Measurements from ENCODE around the gene NGLY1.

NGLY1 gene

DNA sequence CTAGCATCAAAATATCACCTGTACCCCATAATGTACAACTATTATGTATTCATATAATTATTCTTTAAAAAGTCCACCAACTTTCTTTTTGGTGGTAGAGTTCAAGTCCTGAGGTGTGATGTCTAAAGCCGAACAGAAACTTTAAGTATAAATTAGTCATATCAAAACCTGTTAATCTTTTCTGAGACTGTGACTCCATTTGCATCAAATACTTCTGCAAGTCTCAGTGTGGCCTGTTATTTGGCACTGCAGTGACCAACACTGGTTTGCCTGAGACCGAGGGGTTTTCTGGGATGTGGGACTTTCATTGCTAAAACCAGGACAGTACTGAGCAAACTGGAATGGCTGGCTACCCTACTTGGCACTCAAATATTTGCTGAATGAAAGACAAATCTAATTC lies 7.3 kb downstream of the NGLY1 start:
- Histone ChIP-seq H3K36me3 (peaks cover 36% of the 10 kb centered on the region), H3K9me3 (ENCODE audit: severe bottlenecking) (peaks cover 2% of the 10 kb centered on the region), H3K27ac (no peak overlapping the region), H3K27me3 (ENCODE audit: insufficient read depth, low read depth, severe bottlenecking) (no peaks in the 10 kb centered on the region), H3K4me3 (ENCODE audit: low read depth, low read length) (no peak overlapping the region)
- TF ChIP-seq, protein P1, sequence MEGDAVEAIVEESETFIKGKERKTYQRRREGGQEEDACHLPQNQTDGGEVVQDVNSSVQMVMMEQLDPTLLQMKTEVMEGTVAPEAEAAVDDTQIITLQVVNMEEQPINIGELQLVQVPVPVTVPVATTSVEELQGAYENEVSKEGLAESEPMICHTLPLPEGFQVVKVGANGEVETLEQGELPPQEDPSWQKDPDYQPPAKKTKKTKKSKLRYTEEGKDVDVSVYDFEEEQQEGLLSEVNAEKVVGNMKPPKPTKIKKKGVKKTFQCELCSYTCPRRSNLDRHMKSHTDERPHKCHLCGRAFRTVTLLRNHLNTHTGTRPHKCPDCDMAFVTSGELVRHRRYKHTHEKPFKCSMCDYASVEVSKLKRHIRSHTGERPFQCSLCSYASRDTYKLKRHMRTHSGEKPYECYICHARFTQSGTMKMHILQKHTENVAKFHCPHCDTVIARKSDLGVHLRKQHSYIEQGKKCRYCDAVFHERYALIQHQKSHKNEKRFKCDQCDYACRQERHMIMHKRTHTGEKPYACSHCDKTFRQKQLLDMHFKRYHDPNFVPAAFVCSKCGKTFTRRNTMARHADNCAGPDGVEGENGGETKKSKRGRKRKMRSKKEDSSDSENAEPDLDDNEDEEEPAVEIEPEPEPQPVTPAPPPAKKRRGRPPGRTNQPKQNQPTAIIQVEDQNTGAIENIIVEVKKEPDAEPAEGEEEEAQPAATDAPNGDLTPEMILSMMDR (IDR thresholded peaks at IDR 0.05; ENCODE audit: low read depth, low read length) = no peak
- no peak for DNase-seq

DNA sequence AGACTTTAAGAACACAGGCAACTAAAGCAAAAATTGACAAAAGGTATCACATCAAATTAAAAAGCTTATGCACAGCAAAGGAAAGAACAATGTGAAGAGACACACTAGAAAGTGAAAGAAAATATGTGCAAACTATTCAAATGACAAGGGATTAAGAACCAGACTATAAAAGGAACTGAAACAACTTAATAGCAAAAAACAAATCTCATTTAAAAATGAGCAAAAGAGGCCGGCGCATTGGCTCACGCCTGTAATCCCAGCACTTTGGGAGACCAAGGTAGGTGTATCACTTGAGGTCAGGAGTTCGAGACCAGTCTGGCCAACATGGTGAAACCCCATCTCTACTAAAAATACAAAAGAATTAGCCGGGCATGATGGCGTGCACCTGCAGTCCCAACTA lies 14.4 kb downstream of the NGLY1 start:
- TF ChIP-seq, protein P1 (IDR thresholded peaks at IDR 0.05; ENCODE audit: low read depth, low read length) = no peak
- Histone ChIP-seq H3K36me3 (peaks cover 3% of the 10 kb centered on the region), H3K27me3 (ENCODE audit: insufficient read depth, low read depth, severe bottlenecking) (no peaks in the 10 kb centered on the region), H3K9me3 (ENCODE audit: severe bottlenecking) (peaks cover 2% of the 10 kb centered on the region), H3K27ac (no peak overlapping the region), H3K4me3 (ENCODE audit: low read depth, low read length) (no peak overlapping the region)
- DNase-seq = no peak

DNA sequence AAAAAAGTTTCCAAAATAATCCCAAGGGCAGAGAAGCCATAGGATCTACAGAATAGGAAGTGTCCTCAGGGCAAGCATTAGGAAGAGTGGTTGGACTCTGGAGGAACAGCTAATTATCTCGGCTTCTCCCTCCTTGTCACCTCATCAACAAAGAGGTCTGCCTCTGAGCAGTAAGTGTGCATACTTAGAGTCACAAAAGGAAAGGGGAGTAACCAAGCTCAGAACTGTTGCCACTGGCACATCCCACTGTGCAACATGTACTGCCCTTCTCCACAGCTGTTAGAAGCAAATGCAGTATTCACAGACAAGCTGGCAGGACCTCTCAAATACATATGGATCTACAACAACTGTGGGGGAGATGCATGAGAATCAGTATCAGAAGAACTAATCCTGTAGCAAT lies 31.5 kb downstream of the NGLY1 start:
- peaks cover 16% of the 10 kb centered on the region for H3K36me3 ChIP-seq

DNA sequence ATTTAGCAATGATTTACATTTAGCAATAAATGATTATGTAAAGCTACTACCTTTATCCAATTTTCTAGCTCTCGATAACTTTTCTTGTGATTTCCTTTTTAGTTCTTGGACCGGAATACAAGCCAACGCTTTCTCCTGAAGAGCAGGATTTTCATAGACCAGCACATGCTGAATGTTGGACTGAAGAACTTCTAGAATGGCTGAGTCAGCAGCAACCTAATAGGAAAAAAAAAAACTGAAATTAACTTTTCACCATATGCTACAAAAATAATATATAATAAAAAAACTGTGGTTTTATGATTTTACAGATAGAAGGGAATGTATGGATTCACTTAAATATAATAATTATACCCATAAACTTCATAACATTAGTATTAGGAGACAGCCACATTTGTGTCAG lies 32.2 kb downstream of the NGLY1 start:
- no peak for DNase-seq
- H3K36me3 ChIP-seq = peaks cover 16% of the 10 kb centered on the region
- no peaks in the 10 kb centered on the region for H3K9me3 ChIP-seq (ENCODE audit: severe bottlenecking)
- H3K27me3 ChIP-seq (ENCODE audit: insufficient read depth, low read depth, severe bottlenecking) = no peaks in the 10 kb centered on the region
- TF ChIP-seq, protein P1 (IDR thresholded peaks at IDR 0.05; ENCODE audit: low read depth, low read length) = no peak
- no peak overlapping the region for H3K27ac ChIP-seq
- no peak overlapping the region for H3K4me3 ChIP-seq (ENCODE audit: low read depth, low read length)

More for the DNA sequence above, 31.5 kb downstream of the NGLY1 start:
- TF ChIP-seq, protein P1 (IDR thresholded peaks at IDR 0.05; ENCODE audit: low read depth, low read length) = no peak
- Histone ChIP-seq H3K27ac (no peak overlapping the region), H3K9me3 (ENCODE audit: severe bottlenecking) (no peaks in the 10 kb centered on the region), H3K4me3 (ENCODE audit: low read depth, low read length) (no peak overlapping the region), H3K27me3 (ENCODE audit: insufficient read depth, low read depth, severe bottlenecking) (no peaks in the 10 kb centered on the region)
- no peak for DNase-seq

DNA sequence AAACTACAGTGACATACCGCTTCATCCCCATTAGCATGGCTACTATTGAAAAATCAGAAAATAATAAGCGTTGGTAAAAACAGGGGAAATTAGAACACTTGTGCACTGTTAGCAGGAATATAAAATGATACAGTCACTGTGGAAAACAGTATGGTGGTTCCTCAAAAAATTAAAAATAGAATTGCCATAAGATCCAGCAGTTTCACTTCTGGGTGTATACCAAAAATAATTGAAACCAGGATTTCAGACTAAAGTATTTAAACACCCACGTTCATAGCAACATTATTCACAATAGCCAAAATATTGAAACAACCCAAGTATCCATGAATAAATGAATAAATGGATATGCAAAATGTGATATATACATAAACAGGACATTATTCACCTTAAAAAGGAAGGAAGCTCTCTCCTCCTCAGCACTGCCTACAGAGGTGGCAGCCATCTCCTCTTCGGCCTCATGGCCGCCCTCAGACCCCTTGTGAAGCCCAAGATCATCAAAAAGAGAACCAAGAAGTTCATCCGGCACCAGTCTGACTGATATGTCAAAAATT lies 34.1 kb downstream of the NGLY1 start:
- no peak overlapping the region for H3K4me3 ChIP-seq (ENCODE audit: low read depth, low read length)
- peaks cover 16% of the 10 kb centered on the region for H3K36me3 ChIP-seq
- TF ChIP-seq, protein P1 (IDR thresholded peaks at IDR 0.05; ENCODE audit: low read depth, low read length) = no peak
- no peaks in the 10 kb centered on the region for H3K9me3 ChIP-seq (ENCODE audit: severe bottlenecking)
- no peak overlapping the region for H3K27ac ChIP-seq
- DNase-seq = no peak
- no peaks in the 10 kb centered on the region for H3K27me3 ChIP-seq (ENCODE audit: insufficient read depth, low read depth, severe bottlenecking)

DNA sequence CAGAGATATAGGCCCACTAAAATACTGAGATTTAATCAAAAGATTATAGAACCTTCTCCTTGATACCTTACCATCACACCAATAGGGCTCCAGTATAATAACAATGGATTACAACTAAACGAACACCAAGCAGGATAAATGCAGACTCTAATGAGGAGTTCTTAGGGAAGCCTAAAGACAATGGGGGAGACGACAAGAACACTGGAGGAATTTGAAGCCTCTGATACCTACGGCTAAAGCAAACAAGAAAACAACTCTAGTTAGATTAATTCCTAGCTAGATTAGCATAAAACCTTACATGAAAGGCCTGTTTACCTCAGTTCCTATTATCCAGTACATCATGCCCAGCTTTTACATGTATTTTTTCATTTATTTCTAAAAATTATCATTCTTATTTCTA lies 35.1 kb downstream of the NGLY1 start:
- Histone ChIP-seq H3K4me3 (ENCODE audit: low read depth, low read length) (no peak overlapping the region), H3K27ac (no peak overlapping the region), H3K9me3 (ENCODE audit: severe bottlenecking) (no peaks in the 10 kb centered on the region), H3K27me3 (ENCODE audit: insufficient read depth, low read depth, severe bottlenecking) (no peaks in the 10 kb centered on the region), H3K36me3 (peaks cover 16% of the 10 kb centered on the region)
- no peak for DNase-seq
- TF ChIP-seq, protein P1 (IDR thresholded peaks at IDR 0.05; ENCODE audit: low read depth, low read length) = no peak

Measured in WERI-Rb-1 (cell line).